Spinal cord (tissue), 10 donors: ENCODE results near the gene ING2. TPM values are rescaled to one million over a fixed set of nuclear protein-coding genes. Genes with fewer than 3 reads are reported as not detected.

Source experiments
- DNase-seq, 6 donors: peaks; one replicate each; pipeline versions ENCODE4 v3.0.0 to v3.0.0-alpha.2; 2013 to 2015; ENCODE audit warnings: low spot score in 6 of 6, low read depth in 4 of 6
- H3K27ac ChIP-seq: one replicate; pipeline ENCODE4 v1.5.1; 2013; ENCODE audit warnings: low read depth, low read length, control low read depth
- H3K27me3 ChIP-seq: one replicate; pipeline ENCODE4 v1.6.1; 2013; ENCODE audit warnings: low read length; ENCODE audit not compliant: control insufficient read depth, insufficient read depth
- H3K36me3 ChIP-seq: one replicate; pipeline ENCODE4 v1.6.1; 2013; ENCODE audit warnings: low read length; ENCODE audit not compliant: control insufficient read depth, insufficient read depth
- H3K4me1 ChIP-seq: one replicate; pipeline ENCODE4 v1.6.1; 2013; ENCODE audit warnings: low read length; ENCODE audit not compliant: control insufficient read depth, insufficient read depth
- H3K4me3 ChIP-seq: one replicate; pipeline ENCODE4 v1.5.1; 2013; ENCODE audit warnings: low read depth, low read length, control low read depth
- H3K9me3 ChIP-seq: one replicate; pipeline ENCODE4 v1.6.1; 2013; ENCODE audit warnings: low read length; ENCODE audit not compliant: control insufficient read depth, insufficient read depth
- WGBS: methylation state at CpG from one replicate; pipeline ENCODE4 v1.1.5; 2013; ENCODE audit warnings: missing lambda C conversion rate; ENCODE audit not compliant: insufficient coverage; 5-methylcytosine and 5-hydroxymethylcytosine counted together
- polyA plus RNA-seq, 2 donors: library from polyadenylated mRNA; unstranded; fragments of 120-200 nt; gene quantifications; one replicate each; pipeline ENCODE4 v1.2.1, GENCODE V29; 2013; ENCODE audit not compliant: insufficient read length in 2 of 2
- total RNA-seq, 2 donors: library from RNA; depleted of rRNA in 1 of 2; stranded (reverse); fragments of 120-200 nt in 1 of 2; fragments of >200 nt in 1 of 2; gene quantifications; one replicate each; pipeline versions ENCODE4 v1.2.3 to v1.2.4, GENCODE V29; 2013 to 2014
- donor health status: healthy.

Gene ING2
- total and polyA plus RNA-seq, 4 donors = 19.6 to 23.0 (median 21.2) TPM

- Histone ChIP-seq H3K4me3 (no peak overlapping the region), H3K36me3 (no peaks in the 10 kb centered on the region), H3K4me1 (no peaks in the 10 kb centered on the region), H3K9me3 (no peaks in the 10 kb centered on the region), H3K27ac (no peak overlapping the region), H3K27me3 (no peaks in the 10 kb centered on the region)
- WGBS = 97% methylated on average over 5 of the region's 5 CpGs
- DNase-seq = no peak
Measured at GRCh38 chr4:183553601-183554345, 48.9 kb downstream of the ING2 start.

GRCh38 chr4:183554346-183554686 lies 49.5 kb downstream of the ING2 start:
- Histone ChIP-seq H3K27ac (no peak overlapping the region), H3K27me3 (no peaks in the 10 kb centered on the region), H3K4me3 (no peak overlapping the region), H3K4me1 (no peaks in the 10 kb centered on the region), H3K36me3 (no peaks in the 10 kb centered on the region), H3K9me3 (no peaks in the 10 kb centered on the region)
- WGBS = 90% methylated on average over 2 of the region's 6 CpGs
- DNase-seq = no peak

- no peaks in the 10 kb centered on the region for H3K27me3 ChIP-seq
- no peak overlapping the region for H3K27ac ChIP-seq
- no peaks in the 10 kb centered on the region for H3K9me3 ChIP-seq
- no peaks in the 10 kb centered on the region for H3K4me1 ChIP-seq
- WGBS = 82% methylated on average over 7 of the region's 8 CpGs
- H3K36me3 ChIP-seq = no peaks in the 10 kb centered on the region
- no peak for DNase-seq
- no peak overlapping the region for H3K4me3 ChIP-seq
Measured at GRCh38 chr4:183554878-183555585, 50.2 kb downstream of the ING2 start.

GRCh38 chr4:183556947-183557346 lies 52.1 kb downstream of the ING2 start:
- Histone ChIP-seq H3K27me3 (no peaks in the 10 kb centered on the region), H3K9me3 (no peaks in the 10 kb centered on the region), H3K27ac (no peak overlapping the region), H3K4me1 (no peaks in the 10 kb centered on the region), H3K4me3 (no peak overlapping the region), H3K36me3 (no peaks in the 10 kb centered on the region)
- WGBS = 76% methylated on average over 2 of the region's 3 CpGs
- no peak for DNase-seq

- no peak for DNase-seq
- 94% methylated on average over 2 of the region's 6 CpGs for WGBS
Measured at GRCh38 chr4:183557611-183558010, 52.8 kb downstream of the ING2 start.

GRCh38 chr4:183558873-183559272 lies 54.0 kb downstream of the ING2 start:
- H3K27me3 ChIP-seq = no peaks in the 10 kb centered on the region
- no peak overlapping the region for H3K27ac ChIP-seq
- no peak for DNase-seq
- no peaks in the 10 kb centered on the region for H3K9me3 ChIP-seq
- H3K36me3 ChIP-seq = no peaks in the 10 kb centered on the region
- no peak overlapping the region for H3K4me3 ChIP-seq
- 82% methylated on average over 9 of the region's 12 CpGs for WGBS
- H3K4me1 ChIP-seq = peaks cover 3% of the 10 kb centered on the region

More at GRCh38 chr4:183557611-183558010, 52.8 kb downstream of the ING2 start:
- no peak overlapping the region for H3K27ac ChIP-seq
- H3K27me3 ChIP-seq = no peaks in the 10 kb centered on the region
- H3K9me3 ChIP-seq = no peaks in the 10 kb centered on the region
- H3K36me3 ChIP-seq = no peaks in the 10 kb centered on the region
- H3K4me3 ChIP-seq = no peak overlapping the region
- H3K4me1 ChIP-seq = no peaks in the 10 kb centered on the region

- no peaks in the 10 kb centered on the region for H3K36me3 ChIP-seq
- no peak overlapping the region for H3K27ac ChIP-seq
- 40% methylated on average over 2 of the region's 4 CpGs for WGBS
- H3K4me1 ChIP-seq = peaks cover 3% of the 10 kb centered on the region
- H3K27me3 ChIP-seq = no peaks in the 10 kb centered on the region
- no peaks in the 10 kb centered on the region for H3K9me3 ChIP-seq
- no peak overlapping the region for H3K4me3 ChIP-seq
- DNase-seq = no peak
Measured at GRCh38 chr4:183561905-183562304, 57.0 kb downstream of the ING2 start.

Other genes with a start within 250 kb of the ING2 start
- under 1 TPM in 1 of 2 donors, not detected in 1; 0.06 TPM for gene CLDN22, start 184.8 kb upstream of the ING2 start, total RNA-seq
- gene CLDN22, start 184.8 kb upstream of the ING2 start, polyA plus RNA-seq = 1 to 10 TPM; 1.5 to 1.6 TPM
- gene CLDN24, start 182.6 kb upstream of the ING2 start, total RNA-seq = not detected
- gene CLDN24, start 182.6 kb upstream of the ING2 start, polyA plus RNA-seq = under 1 TPM in 1 of 2 donors, not detected in 1; 0.44 TPM
- 10 to 100 TPM; 17.1 to 19.5 TPM for gene CDKN2AIP, start 60.4 kb upstream of the ING2 start, total RNA-seq
- 10 to 100 TPM; 23.0 to 27.5 TPM for gene CDKN2AIP, start 60.4 kb upstream of the ING2 start, polyA plus RNA-seq
- gene RWDD4, start 154.1 kb downstream of the ING2 start, total RNA-seq = 10 to 100 TPM; 22.2 to 31.1 TPM
- 10 to 100 TPM; 20.9 to 26.1 TPM for gene RWDD4, start 154.1 kb downstream of the ING2 start, polyA plus RNA-seq
- gene TRAPPC11, start 154.2 kb downstream of the ING2 start, total RNA-seq = 10 to 100 TPM; 53.0 to 68.3 TPM
- 10 to 100 TPM; 35.6 to 39.3 TPM for gene TRAPPC11, start 154.2 kb downstream of the ING2 start, polyA plus RNA-seq